ENCODE results near the gene SRPX. TPM values are rescaled to one million over a fixed set of nuclear protein-coding genes. Genes with fewer than 3 reads are reported as not detected.

The SRPX gene
- total and polyA plus RNA-seq, 2 donors (not counting 1 experiment from before 2014, with no cell fraction given): 0.59 TPM; not detected in 1

GRCh38 chrX:38232079-38232686, 11.5 kb upstream of the SRPX start:
- H3K36me3 ChIP-seq (replicated peaks in 1 of 2; ENCODE audit: control extremely low read depth in 1 of 2, control insufficient read depth in 1 of 2, extremely low read depth in 1 of 2, insufficient read depth in 2 of 2, low read length in 1 of 2): no peaks in the 10 kb centered on the region
- no CpG with 5 or more reads among the region's 3 CpGs for WGBS (ENCODE audit: insufficient coverage)
- H3K4me2 ChIP-seq (replicated peaks; ENCODE audit: low read depth, low read length, poor library complexity, severe bottlenecking): no peak overlapping the region
- no peak overlapping the region for H3K4me3 ChIP-seq (ENCODE audit: control extremely low read depth in 1 of 5, extremely low read depth in 1 of 5, insufficient read depth in 1 of 5, low read depth in 2 of 5, low read length in 4 of 5)
- H3K27me3 ChIP-seq (replicated peaks in 1 of 4; ENCODE audit: control extremely low read depth in 1 of 4, control insufficient read depth in 3 of 4, insufficient read depth in 4 of 4, low read length in 3 of 4): no peaks in the 10 kb centered on the region
- no peaks in the 10 kb centered on the region for H4K20me1 ChIP-seq (ENCODE audit: control insufficient read depth, insufficient read depth, low read length, poor library complexity, severe bottlenecking)
- ChIA-PET POLR2A (no interaction called here), CTCF (no interaction called here)
- no peak overlapping the region for H3K9ac ChIP-seq (ENCODE audit: low read length)
- no peak for TF ChIP-seq CTCF (IDR thresholded peaks at IDR 0.05)
- no peak for TF ChIP-seq EZH2 (IDR thresholded peaks at IDR 0.05; ENCODE audit: borderline replicate concordance, insufficient read depth, low read depth, low read length, poor library complexity, severe bottlenecking)
- no peak overlapping the region for H2AFZ ChIP-seq (ENCODE audit: insufficient read depth, low read depth, low read length, poor library complexity, severe bottlenecking)
- H3K79me2 ChIP-seq (ENCODE audit: control insufficient read depth, insufficient read depth, low read length): no peaks in the 10 kb centered on the region
- ATAC-seq (ENCODE audit: low read depth) (no peak), DNase-seq (no peak)
- H3K4me3 Mint-ChIP-seq: no peak overlapping the region
- no peaks in the 10 kb centered on the region for H3K4me1 ChIP-seq (ENCODE audit: control insufficient read depth in 2 of 2, insufficient read depth in 2 of 2, low read length in 2 of 2)
- no peaks in the 10 kb centered on the region for H3K9me3 Mint-ChIP-seq (ENCODE audit: insufficient read depth)
- intact Hi-C loops (cut with micrococcal nuclease): no loop called here
- H3K27me3 Mint-ChIP-seq: peaks cover 11% of the 10 kb centered on the region
- H3K27ac ChIP-seq (ENCODE audit: low read length in 2 of 2): no peak overlapping the region
- H3K4me1 Mint-ChIP-seq: no peaks in the 10 kb centered on the region
- H3K27ac Mint-ChIP-seq: no peak overlapping the region
- H3K9me3 ChIP-seq (ENCODE audit: control extremely low read depth in 1 of 3, control insufficient read depth in 2 of 3, insufficient read depth in 1 of 3, low read length in 2 of 3): no peaks in the 10 kb centered on the region

- ATAC-seq (ENCODE audit: low read depth): no peak
- no peak overlapping the region for H3K4me3 ChIP-seq (ENCODE audit: control extremely low read depth in 1 of 5, extremely low read depth in 1 of 5, insufficient read depth in 1 of 5, low read depth in 2 of 5, low read length in 4 of 5)
- H2AFZ ChIP-seq (ENCODE audit: insufficient read depth, low read depth, low read length, poor library complexity, severe bottlenecking): no peak overlapping the region
- no peaks in the 10 kb centered on the region for H3K36me3 ChIP-seq (replicated peaks in 1 of 2; ENCODE audit: control extremely low read depth in 1 of 2, control insufficient read depth in 1 of 2, extremely low read depth in 1 of 2, insufficient read depth in 2 of 2, low read length in 1 of 2)
- Mint-ChIP-seq H3K4me3 (no peak overlapping the region), H3K4me1 (peaks cover 5% of the 10 kb centered on the region), H3K27me3 (peaks cover 20% of the 10 kb centered on the region), H3K9me3 (ENCODE audit: insufficient read depth) (no peaks in the 10 kb centered on the region), H3K27ac (no peak overlapping the region)
- no CpG with 5 or more reads among the region's 3 CpGs for WGBS (ENCODE audit: insufficient coverage)
- CTCF ChIA-PET: no interaction called here
- peaks cover 0 to 8% (median 3%) of the 10 kb centered on the region in 4 experiments for H3K27me3 ChIP-seq (replicated peaks in 1 of 4; ENCODE audit: control extremely low read depth in 1 of 4, control insufficient read depth in 3 of 4, insufficient read depth in 4 of 4, low read length in 3 of 4)
- no peaks in the 10 kb centered on the region for H3K9me3 ChIP-seq (ENCODE audit: control extremely low read depth in 1 of 3, control insufficient read depth in 2 of 3, insufficient read depth in 1 of 3, low read length in 2 of 3)
- intact Hi-C loops (cut with micrococcal nuclease): no loop called here
- no peak overlapping the region for H3K27ac ChIP-seq (ENCODE audit: low read length in 2 of 2)
- H4K20me1 ChIP-seq (ENCODE audit: control insufficient read depth, insufficient read depth, low read length, poor library complexity, severe bottlenecking): no peaks in the 10 kb centered on the region
- H3K4me1 ChIP-seq (ENCODE audit: control insufficient read depth in 2 of 2, insufficient read depth in 2 of 2, low read length in 2 of 2): peaks cover 0 to 4% of the 10 kb centered on the region in 2 donors
- TF ChIP-seq CTCF (IDR thresholded peaks at IDR 0.05) (no peak), EZH2 (IDR thresholded peaks at IDR 0.05; ENCODE audit: borderline replicate concordance, insufficient read depth, low read depth, low read length, poor library complexity, severe bottlenecking) (no peak)
- H3K79me2 ChIP-seq (ENCODE audit: control insufficient read depth, insufficient read depth, low read length): no peaks in the 10 kb centered on the region
- H3K4me2 ChIP-seq (replicated peaks; ENCODE audit: low read depth, low read length, poor library complexity, severe bottlenecking): no peak overlapping the region
- POLR2A ChIA-PET: no interaction called here
- DNase-seq: no peak
- H3K9ac ChIP-seq (ENCODE audit: low read length): no peak overlapping the region
Observed at GRCh38 chrX:38225093-38225492, 4.4 kb upstream of the SRPX start.

Data from B cell (primary cell).